ENCODE measurements around the gene OXTR.

- TF ChIP-seq CTCF (IDR thresholded peaks at IDR 0.05) (no peak), POLR2A (IDR thresholded peaks at IDR 0.05) (no peak)
Observed at GRCh38 chr3:8705575-8705974, 63.8 kb downstream of the OXTR start.

Data from testis (tissue), 2 donors.